Tibial nerve (tissue), 4 donors: ENCODE results near the gene COL19A1. TPM values are rescaled to one million over a fixed set of nuclear protein-coding genes. Genes with fewer than 3 reads are reported as not detected.

ENCODE experiments used
- DNase-seq, 2 donors: peaks; one replicate each; pipeline ENCODE4 v3.0.0-alpha.2; 2019; ENCODE audit warnings: low spot score in 2 of 2
- H3K27ac ChIP-seq, 4 donors: fragments of 200-600 bp; sonication (generic) in 3 of 4; one replicate each; pipeline ENCODE4 v1.5.1; 2017 to 2019; ENCODE audit warnings: mild to moderate bottlenecking in 1 of 4
- H3K27me3 ChIP-seq, 2 donors: fragments of 200-600 bp; sonication (generic) in 1 of 2; one replicate each; pipeline versions ENCODE4 v1.5.1 to v1.6.0; 2017 to 2019
- H3K36me3 ChIP-seq, 3 donors: fragments of 200-600 bp; sonication (generic); one replicate each; pipeline ENCODE4 v1.5.1; 2018 to 2019
- H3K4me1 ChIP-seq, 4 donors: fragments of 200-600 bp; sonication (generic) in 3 of 4; one replicate each; pipeline ENCODE4 v1.5.1; 2017 to 2019
- H3K4me3 ChIP-seq, 4 donors: fragments of 200-600 bp; sonication (generic) in 3 of 4; one replicate each; pipeline ENCODE4 v1.5.1; 2017 to 2019; ENCODE audit warnings: mild to moderate bottlenecking in 1 of 4, moderate library complexity in 1 of 4
- H3K9me3 ChIP-seq, 4 donors: fragments of 200-600 bp; sonication (generic) in 3 of 4; one replicate each; pipeline ENCODE4 v1.5.1; 2017 to 2019
- EP300 ChIP-seq, 2 donors: sonication (generic); formaldehyde crosslinking; IDR thresholded peaks; one replicate each; pipeline ENCODE4 v1.6.1; 2017; ENCODE audit warnings: antibody characterized with exemption in 2 of 2, mild to moderate bottlenecking in 1 of 2
- POLR2A ChIP-seq, 2 donors: fragments of 450-650 bp; IDR thresholded peaks; one replicate each; pipeline ENCODE4 v1.6.1; 2017; ENCODE audit warnings: antibody characterized with exemption in 2 of 2, mild to moderate bottlenecking in 2 of 2, moderate library complexity in 2 of 2
- WGBS, 2 donors: methylation state at CpG; one replicate each; pipeline ENCODE4 v1.1.5; 2018; 5-methylcytosine and 5-hydroxymethylcytosine counted together
- total RNA-seq, 4 donors: library from RNA; depleted of rRNA; stranded (reverse); fragments of >200 nt; gene quantifications; one replicate each; pipeline ENCODE4 v1.1.0, GENCODE V29; 2016
- TF ChIP-seq, protein P1 (sequence below), 5 experiments: fragments of 200-600 bp in 3 of 5; fragments of 450-650 bp in 2 of 5; sonication (generic) in 3 of 5; IDR thresholded peaks; one replicate each; pipeline ENCODE4 v1.5.1; 2016 to 2019; ENCODE audit warnings: antibody characterized with exemption in 5 of 5, mild to moderate bottlenecking in 3 of 5, moderate library complexity in 2 of 5

Gene COL19A1
- total RNA-seq, 4 donors from 2014 or later: under 0.01 to 0.42 TPM; not detected in 2

DNA sequence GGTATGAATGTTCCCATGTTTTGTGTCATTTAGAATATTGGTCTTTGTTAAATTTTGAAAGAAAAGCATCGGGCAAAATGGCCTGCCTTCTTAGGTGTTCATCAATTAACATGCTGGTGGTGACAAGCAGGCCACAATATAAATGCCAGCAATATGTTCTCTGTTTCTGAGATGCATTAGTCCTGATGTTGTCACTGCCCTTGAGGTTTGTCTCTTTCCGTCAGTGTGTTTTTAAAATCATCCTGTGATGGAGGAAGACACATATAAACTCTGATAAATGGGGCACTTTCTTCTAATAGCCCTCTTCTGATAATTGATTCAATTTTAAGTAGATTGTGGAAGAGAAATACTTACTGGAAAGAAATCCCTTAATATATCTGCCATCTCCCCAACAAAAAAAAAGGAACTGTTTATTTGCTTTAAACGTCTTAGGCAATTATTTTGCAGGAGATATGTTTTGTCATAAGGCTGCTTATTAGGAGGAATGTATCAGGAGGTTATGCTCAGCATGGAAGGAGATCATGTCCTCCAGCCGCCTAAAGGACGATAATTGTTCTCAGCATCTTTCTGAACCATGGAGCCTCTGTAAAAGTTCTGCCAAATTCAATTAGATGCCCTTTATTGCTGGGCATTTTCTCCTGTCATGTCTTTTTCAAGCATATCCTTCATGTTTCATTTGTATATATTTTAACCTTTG lies 302.5 kb downstream of the COL19A1 start:
- Histone ChIP-seq H3K4me3 (no peak overlapping the region), H3K4me1 (peaks cover 0 to 11% (median 2%) of the 10 kb centered on the region in 4 donors), H3K36me3 (no peaks in the 10 kb centered on the region), H3K27ac (no peak overlapping the region), H3K27me3 (peaks cover 0 to 5% of the 10 kb centered on the region in 2 donors), H3K9me3 (peaks cover 0 to 2% (median 0%) of the 10 kb centered on the region in 4 donors)
- no peak for DNase-seq
- TF ChIP-seq POLR2A (IDR thresholded peaks at IDR 0.05): no peak
- TF ChIP-seq, protein P1, sequence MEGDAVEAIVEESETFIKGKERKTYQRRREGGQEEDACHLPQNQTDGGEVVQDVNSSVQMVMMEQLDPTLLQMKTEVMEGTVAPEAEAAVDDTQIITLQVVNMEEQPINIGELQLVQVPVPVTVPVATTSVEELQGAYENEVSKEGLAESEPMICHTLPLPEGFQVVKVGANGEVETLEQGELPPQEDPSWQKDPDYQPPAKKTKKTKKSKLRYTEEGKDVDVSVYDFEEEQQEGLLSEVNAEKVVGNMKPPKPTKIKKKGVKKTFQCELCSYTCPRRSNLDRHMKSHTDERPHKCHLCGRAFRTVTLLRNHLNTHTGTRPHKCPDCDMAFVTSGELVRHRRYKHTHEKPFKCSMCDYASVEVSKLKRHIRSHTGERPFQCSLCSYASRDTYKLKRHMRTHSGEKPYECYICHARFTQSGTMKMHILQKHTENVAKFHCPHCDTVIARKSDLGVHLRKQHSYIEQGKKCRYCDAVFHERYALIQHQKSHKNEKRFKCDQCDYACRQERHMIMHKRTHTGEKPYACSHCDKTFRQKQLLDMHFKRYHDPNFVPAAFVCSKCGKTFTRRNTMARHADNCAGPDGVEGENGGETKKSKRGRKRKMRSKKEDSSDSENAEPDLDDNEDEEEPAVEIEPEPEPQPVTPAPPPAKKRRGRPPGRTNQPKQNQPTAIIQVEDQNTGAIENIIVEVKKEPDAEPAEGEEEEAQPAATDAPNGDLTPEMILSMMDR (IDR thresholded peaks at IDR 0.05): no peak
- TF ChIP-seq EP300 (IDR thresholded peaks at IDR 0.05): no peak
- 73 to 80% methylated on average over 5 of the region's 5 CpGs for WGBS, 2 donors

DNA sequence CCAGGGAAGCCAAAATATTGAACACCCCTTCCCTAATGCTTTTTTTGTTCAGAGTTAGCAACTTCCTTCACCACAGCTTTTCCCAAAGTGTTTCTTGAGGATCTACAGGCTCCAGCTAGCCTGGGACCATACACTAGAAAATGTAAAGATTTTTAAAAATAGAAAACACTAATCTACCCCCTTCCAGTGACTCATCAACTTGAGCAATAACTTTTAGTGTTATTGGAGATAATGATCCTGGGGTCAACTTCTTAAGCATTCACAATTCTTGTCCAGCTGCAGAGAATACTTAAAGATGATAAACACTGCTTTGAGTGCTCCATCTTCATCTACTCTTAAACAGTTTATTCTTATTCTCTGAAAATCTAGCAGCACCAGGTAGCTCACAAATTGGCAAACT lies 304.9 kb downstream of the COL19A1 start:
- Histone ChIP-seq H3K4me3 (no peak overlapping the region), H3K9me3 (no peaks in the 10 kb centered on the region), H3K27me3 (peaks cover 0 to 3% of the 10 kb centered on the region in 2 donors), H3K4me1 (peaks cover 0 to 5% (median 2%) of the 10 kb centered on the region in 4 donors), H3K27ac (no peak overlapping the region), H3K36me3 (no peaks in the 10 kb centered on the region)
- TF ChIP-seq EP300 (IDR thresholded peaks at IDR 0.05): no peak
- TF ChIP-seq POLR2A (IDR thresholded peaks at IDR 0.05): no peak
- TF ChIP-seq, protein P1 (IDR thresholded peaks at IDR 0.05): no peak
- DNase-seq: no peak

DNA sequence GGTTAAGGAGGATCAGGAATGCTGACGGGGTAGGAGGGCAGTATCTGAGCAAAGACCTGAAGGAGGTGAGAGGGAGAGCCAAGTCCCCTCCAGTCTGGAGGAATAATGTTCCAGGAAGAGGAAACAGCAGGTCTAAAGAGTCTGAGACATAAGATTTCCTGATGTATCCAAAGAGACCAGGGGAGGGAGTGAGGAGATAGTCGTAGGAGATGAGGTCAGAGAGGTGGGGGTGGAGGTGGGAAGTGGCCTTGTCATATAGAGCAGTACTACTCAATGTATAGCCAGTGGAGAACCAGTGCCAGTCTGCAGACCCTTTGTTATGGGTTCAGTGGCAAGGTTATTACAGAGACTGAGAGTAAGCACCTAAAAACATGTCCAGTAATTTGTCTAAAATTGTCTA lies 305.9 kb downstream of the COL19A1 start:
- WGBS, 2 donors: 49 to 58% methylated on average over 2 of the region's 2 CpGs
- Histone ChIP-seq H3K9me3 (no peaks in the 10 kb centered on the region), H3K27me3 (no peaks in the 10 kb centered on the region), H3K36me3 (no peaks in the 10 kb centered on the region), H3K4me1 (no peaks in the 10 kb centered on the region), H3K4me3 (no peak overlapping the region), H3K27ac (no peak overlapping the region)
- no peak for DNase-seq
- TF ChIP-seq EP300 (IDR thresholded peaks at IDR 0.05) (no peak), POLR2A (IDR thresholded peaks at IDR 0.05) (no peak)
- TF ChIP-seq, protein P1 (IDR thresholded peaks at IDR 0.05): no peak

DNA sequence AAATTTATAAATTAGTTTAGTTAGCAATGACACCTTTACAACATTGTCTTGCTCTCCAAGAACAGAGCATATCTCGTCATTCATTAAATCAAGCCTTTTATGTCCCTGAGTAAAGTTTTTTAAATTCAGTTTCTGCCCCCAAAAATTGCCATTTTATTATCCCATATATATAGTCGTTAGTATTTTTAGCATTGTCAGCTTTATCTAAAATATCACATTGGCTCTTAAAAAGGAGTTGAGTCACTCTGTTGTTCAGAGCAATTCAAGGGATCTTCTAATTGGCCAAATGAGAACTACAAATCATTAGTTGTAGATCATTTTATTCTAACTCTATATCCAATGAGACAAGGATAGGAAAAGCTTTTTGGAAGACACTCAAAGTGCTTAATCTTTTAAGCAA lies 309.4 kb downstream of the COL19A1 start:
- WGBS, 2 donors: 75 to 77% methylated on average over 2 of the region's 2 CpGs
- Histone ChIP-seq H3K27ac (no peak overlapping the region), H3K36me3 (no peaks in the 10 kb centered on the region), H3K4me3 (no peak overlapping the region), H3K4me1 (no peaks in the 10 kb centered on the region), H3K9me3 (no peaks in the 10 kb centered on the region), H3K27me3 (no peaks in the 10 kb centered on the region)
- TF ChIP-seq, protein P1 (IDR thresholded peaks at IDR 0.05): no peak
- TF ChIP-seq POLR2A (IDR thresholded peaks at IDR 0.05) (no peak), EP300 (IDR thresholded peaks at IDR 0.05) (no peak)
- no peak for DNase-seq

DNA sequence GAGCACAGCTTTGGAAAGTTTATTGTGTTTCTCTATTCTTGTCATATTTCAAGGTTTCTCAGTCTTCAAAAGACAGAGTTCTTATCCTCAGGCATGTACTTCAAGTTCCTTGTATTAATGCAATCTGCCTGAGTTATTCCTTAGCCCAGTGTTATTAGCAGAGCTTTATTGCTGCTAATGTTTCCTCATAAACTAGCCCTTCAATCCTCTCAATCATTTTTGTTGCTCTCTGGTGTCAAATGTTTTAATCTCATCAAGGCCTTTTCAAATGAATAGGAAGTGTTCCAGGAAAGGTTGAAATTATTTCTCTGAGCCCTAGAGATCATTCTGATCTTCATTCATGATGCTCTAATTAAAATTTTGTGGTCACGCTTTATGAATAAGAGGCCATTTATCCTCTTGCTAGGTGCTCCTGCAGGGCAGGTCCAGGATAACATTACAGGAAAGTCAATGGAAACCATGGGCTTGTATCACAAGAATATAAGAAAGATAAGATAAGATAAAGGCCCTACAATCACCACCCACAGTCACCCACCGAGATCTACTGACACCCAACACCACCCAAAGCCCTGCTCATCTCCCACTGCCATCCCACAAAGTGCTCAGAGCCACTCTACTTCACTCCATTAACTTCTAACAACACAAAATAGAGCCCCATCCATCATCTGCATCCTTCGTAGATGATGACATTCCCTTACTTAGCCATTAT lies 310.6 kb downstream of the COL19A1 start:
- no peaks in the 10 kb centered on the region for H3K9me3 ChIP-seq
- no peaks in the 10 kb centered on the region for H3K27me3 ChIP-seq
- no peak overlapping the region for H3K4me3 ChIP-seq
- WGBS, 2 donors: 85 to 87% methylated on average over 3 of the region's 3 CpGs
- H3K4me1 ChIP-seq: no peaks in the 10 kb centered on the region
- no peak overlapping the region for H3K27ac ChIP-seq
- TF ChIP-seq EP300 (IDR thresholded peaks at IDR 0.05): no peak
- H3K36me3 ChIP-seq: no peaks in the 10 kb centered on the region
- DNase-seq: no peak
